B cell (primary cell): ENCODE results near the gene HDDC2. TPM values are rescaled to one million over a fixed set of nuclear protein-coding genes. Genes with fewer than 3 reads are reported as not detected.

Experiments
- ATAC-seq: fragments of 200-7000 bp; cut with Tn5 transposase; one replicate; pipeline ENCODE4 v1.10.0; 2021; ENCODE audit warnings: low read depth, mild to moderate bottlenecking, moderate number of reproducible peaks, moderate library complexity
- CTCF ChIA-PET: fragments of 350-600 bp; sonication (Branson Sonifier 250); formaldehyde crosslinking; loops from one replicate; lab custom pipeline; 2021; ENCODE audit warnings: antibody characterized with exemption, inconsistent platforms; lab: Charles Lee
- POLR2A ChIA-PET: fragments of 350-600 bp; sonication (Branson Sonifier 250); formaldehyde crosslinking; loops from one replicate; lab custom pipeline; 2021; ENCODE audit warnings: antibody characterized with exemption; lab: Charles Lee
- DNase-seq: peaks from one replicate; pipeline ENCODE4 v3.0.0; 2013
- H2AFZ ChIP-seq: 2 replicates; pipeline ENCODE4 v1.6.1; 2012; ENCODE audit warnings: mild to moderate bottlenecking, low read depth, low read length; ENCODE audit not compliant: insufficient read depth, poor library complexity, severe bottlenecking
- H3K27ac ChIP-seq, 2 donors: 1 replicate in 1 of 2; 2 replicates in 1 of 2; pipeline ENCODE4 v1.5.1; 2012 to 2013; ENCODE audit warnings: low read length in 2 of 2, mild to moderate bottlenecking in 2 of 2, moderate library complexity in 1 of 2
- H3K27me3 ChIP-seq, 4 experiments: fragments of 200-600 bp in 1 of 4; sonication (generic) in 1 of 4; replicated peaks in 1 of 4; 1 replicate in 2 of 4; 2 replicates in 2 of 4; pipeline versions ENCODE4 v1.6.1 to v1.7.0; 2013 to 2016; ENCODE audit warnings: low read length in 3 of 4, mild to moderate bottlenecking in 2 of 4, mixed read lengths in 1 of 4, moderate library complexity in 1 of 4; ENCODE audit not compliant: insufficient read depth in 4 of 4, control insufficient read depth in 3 of 4; ENCODE audit errors: control extremely low read depth in 1 of 4
- H3K36me3 ChIP-seq, 2 experiments: replicated peaks in 1 of 2; 1 replicate in 1 of 2; 2 replicates in 1 of 2; pipeline versions ENCODE4 v1.6.1 to v1.7.1; 2013; ENCODE audit warnings: low read length in 1 of 2; ENCODE audit not compliant: insufficient read depth in 2 of 2, control insufficient read depth in 1 of 2; ENCODE audit errors: control extremely low read depth in 1 of 2, extremely low read depth in 1 of 2
- H3K4me1 ChIP-seq, 2 donors: fragments of 200-600 bp in 1 of 2; sonication (generic) in 1 of 2; 1 replicate in 1 of 2; 2 replicates in 1 of 2; pipeline versions ENCODE4 v1.5.1 to v1.6.1; 2013 to 2017; ENCODE audit warnings: low read length in 2 of 2; ENCODE audit not compliant: control insufficient read depth in 2 of 2, insufficient read depth in 2 of 2
- H3K4me2 ChIP-seq: replicated peaks from 2 replicates; pipeline ENCODE3; 2012; ENCODE audit warnings: mild to moderate bottlenecking, low read depth, low read length; ENCODE audit not compliant: poor library complexity, severe bottlenecking
- H3K4me3 ChIP-seq, 5 experiments: fragments of 200-600 bp in 1 of 5; sonication (generic) in 1 of 5; 1 replicate in 3 of 5; 2 replicates in 2 of 5; pipeline versions ENCODE4 v1.5.1 to v1.7.0; 2011 to 2016; ENCODE audit warnings: low read length in 4 of 5, mild to moderate bottlenecking in 4 of 5, low read depth in 2 of 5, control low read depth in 1 of 5, moderate library complexity in 1 of 5; ENCODE audit not compliant: insufficient read depth in 1 of 5; ENCODE audit errors: control extremely low read depth in 1 of 5, extremely low read depth in 1 of 5
- H3K79me2 ChIP-seq: fragments of 200-600 bp; sonication (generic); one replicate; pipeline ENCODE4 v1.6.0; 2016; ENCODE audit warnings: low read length; ENCODE audit not compliant: control insufficient read depth, insufficient read depth
- H3K9ac ChIP-seq: fragments of 200-600 bp; sonication (generic); 2 replicates; pipeline ENCODE4 v1.6.1; 2017; ENCODE audit warnings: mild to moderate bottlenecking, low read length, moderate library complexity
- H3K9me3 ChIP-seq, 3 donors: one replicate each; pipeline versions ENCODE4 v1.6.1 to v1.7.1; 2013; ENCODE audit warnings: low read length in 2 of 3; ENCODE audit not compliant: control insufficient read depth in 2 of 3, insufficient read depth in 1 of 3; ENCODE audit errors: control extremely low read depth in 1 of 3
- H4K20me1 ChIP-seq: 2 replicates; pipeline ENCODE4 v1.6.0; 2012; ENCODE audit warnings: mild to moderate bottlenecking, low read length; ENCODE audit not compliant: insufficient read depth, control insufficient read depth, poor library complexity, severe bottlenecking
- H3K27ac Mint-ChIP-seq: one replicate; pipeline ENCODE4 v1.8.0; 2021; ENCODE audit warnings: mixed read lengths
- H3K27me3 Mint-ChIP-seq: one replicate; pipeline ENCODE4 v1.8.0; 2021; ENCODE audit warnings: mixed read lengths
- H3K4me1 Mint-ChIP-seq: one replicate; pipeline ENCODE4 v1.8.0; 2021; ENCODE audit warnings: mixed read lengths
- H3K4me3 Mint-ChIP-seq: one replicate; pipeline ENCODE4 v1.8.0; 2021; ENCODE audit warnings: mixed read lengths
- H3K9me3 Mint-ChIP-seq: one replicate; pipeline ENCODE4 v1.8.0; 2022; ENCODE audit warnings: mixed read lengths; ENCODE audit not compliant: insufficient read depth
- CTCF ChIP-seq: fragments of 200-600 bp; IDR thresholded peaks from one replicate; pipeline ENCODE4 v1.8.0; 2022; ENCODE audit warnings: antibody characterized with exemption, mild to moderate bottlenecking
- EZH2 ChIP-seq: IDR thresholded peaks from 2 replicates; pipeline ENCODE4 v1.6.1; 2012; ENCODE audit warnings: borderline replicate concordance, low read depth, mild to moderate bottlenecking, moderate library complexity, low read length; ENCODE audit not compliant: insufficient read depth, poor library complexity, severe bottlenecking
- WGBS: methylation state at CpG from one replicate; pipeline ENCODE4 v1.1.5; 2013; ENCODE audit warnings: missing lambda C conversion rate; ENCODE audit not compliant: insufficient coverage; 5-methylcytosine and 5-hydroxymethylcytosine counted together
- intact Hi-C: fragments of 100-400 bp; cut with micrococcal nuclease; formaldehyde crosslinking; loops from one replicate; pipeline ENCODE4 v1.10.0; 2022
- polyA plus RNA-seq: library from polyadenylated mRNA; depleted of rRNA; stranded (reverse); fragments of >200 nt; gene quantifications from 2 replicates; pipeline ENCODE4 v1.2.3, GENCODE V29; 2012
- total RNA-seq, 2 donors: library from RNA; stranded (reverse); fragments of 120-200 nt in 1 of 2; gene quantifications; 1 replicate in 1 of 2; 2 replicates in 1 of 2; pipeline versions ENCODE4 v1.2.3 to v1.2.4, GENCODE V29; 2013 to 2022

HDDC2 gene
- total and polyA plus RNA-seq, 2 donors (not counting 1 experiment from before 2014, with no cell fraction given) = 31.6 to 37.6 TPM

DNA sequence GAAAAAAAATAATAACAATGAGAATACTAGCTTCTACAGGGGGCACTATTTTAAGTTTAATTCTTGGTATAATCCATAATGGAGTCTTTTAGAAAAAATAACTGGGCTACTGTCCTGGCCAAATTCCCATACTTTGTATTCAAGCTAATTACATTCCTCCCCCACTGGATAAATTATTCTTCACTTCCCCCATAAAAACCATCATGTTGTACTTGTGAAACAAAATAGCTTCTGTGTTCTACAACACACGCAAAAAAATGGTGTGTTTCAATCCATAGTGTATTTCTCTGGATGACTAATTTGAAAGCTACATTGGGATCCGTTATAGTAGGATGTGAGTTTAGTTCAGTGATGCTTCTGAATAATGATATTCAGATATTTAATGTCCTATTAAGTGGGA, 21.6 kb upstream of the HDDC2 start:
- H3K9me3 Mint-ChIP-seq = no peaks in the 10 kb centered on the region
- no peak overlapping the region for H3K27ac ChIP-seq
- no peak overlapping the region for H3K4me2 ChIP-seq
- ChIA-PET CTCF (interaction anchor here (1.1 to 2.1 kb wide), 4 partner anchors 9 to 428 kb away, joined by 3 to 10 read pairs (median 5); no protein-coding TSS in a partner anchor), POLR2A (no interaction called here)
- H3K79me2 ChIP-seq = no peaks in the 10 kb centered on the region
- no peaks in the 10 kb centered on the region for H3K9me3 ChIP-seq
- intact Hi-C loops = no loop called here
- DNase-seq (no peak), ATAC-seq (no peak)
- H4K20me1 ChIP-seq = no peaks in the 10 kb centered on the region
- H3K4me1 Mint-ChIP-seq = no peaks in the 10 kb centered on the region
- H3K9ac ChIP-seq = no peak overlapping the region
- TF ChIP-seq EZH2 (no peak), CTCF (no peak)
- no CpG with 5 or more reads among the region's 2 CpGs for WGBS
- no peak overlapping the region for H3K27ac Mint-ChIP-seq
- no peak overlapping the region for H3K4me3 ChIP-seq
- peaks cover 17% of the 10 kb centered on the region for H3K27me3 Mint-ChIP-seq
- H3K4me3 Mint-ChIP-seq = no peak overlapping the region
- no peaks in the 10 kb centered on the region for H3K36me3 ChIP-seq
- H2AFZ ChIP-seq = no peak overlapping the region
- peaks cover 0 to 2% (median 0%) of the 10 kb centered on the region in 4 experiments for H3K27me3 ChIP-seq
- H3K4me1 ChIP-seq = no peaks in the 10 kb centered on the region

DNA sequence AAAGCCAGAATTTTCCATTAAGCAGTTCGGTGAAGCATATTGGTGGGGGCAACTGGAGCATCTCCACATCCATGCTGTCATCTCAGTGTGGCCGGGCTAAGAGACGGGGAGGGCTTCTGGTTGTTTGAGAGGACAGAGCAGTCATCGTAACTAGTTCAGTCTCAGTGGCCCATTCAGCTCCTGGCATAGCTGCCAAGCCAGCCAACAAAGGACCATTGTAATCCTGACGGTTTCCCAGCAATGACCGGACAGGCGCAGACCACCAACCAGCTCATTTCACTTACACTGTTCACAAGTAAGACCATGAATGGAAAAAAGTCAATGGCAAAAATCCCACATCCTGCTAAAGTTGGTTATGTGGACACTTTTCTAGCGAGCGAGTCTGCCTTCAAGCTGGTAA, 14.9 kb upstream of the HDDC2 start:
- TF ChIP-seq CTCF = no peak
- no peak for TF ChIP-seq EZH2
- POLR2A ChIA-PET = no interaction called here
- Histone ChIP-seq H3K9ac (no peak overlapping the region), H3K4me2 (no peak overlapping the region), H2AFZ (no peak overlapping the region), H4K20me1 (no peaks in the 10 kb centered on the region), H3K4me3 (no peak overlapping the region), H3K27me3 (peaks cover 0 to 5% (median 2%) of the 10 kb centered on the region in 4 experiments), H3K9me3 (no peaks in the 10 kb centered on the region), H3K36me3 (no peaks in the 10 kb centered on the region), H3K79me2 (no peaks in the 10 kb centered on the region), H3K4me1 (no peaks in the 10 kb centered on the region), H3K27ac (no peak overlapping the region)
- no peak for DNase-seq
- no peaks in the 10 kb centered on the region for H3K4me1 Mint-ChIP-seq
- peaks cover 12% of the 10 kb centered on the region for H3K27me3 Mint-ChIP-seq
- 96% methylated on average over 4 of the region's 9 CpGs for WGBS
- H3K27ac Mint-ChIP-seq = no peak overlapping the region
- CTCF ChIA-PET = interaction anchor here (0.7 to 15.1 kb wide), 7 partner anchors 9 to 657 kb away, joined by 3 to 375 read pairs (median 4); partner anchors contain the start of gene HEY2
- no peaks in the 10 kb centered on the region for H3K9me3 Mint-ChIP-seq
- intact Hi-C loops = no loop called here
- ATAC-seq = no peak
- no peak overlapping the region for H3K4me3 Mint-ChIP-seq
